Mesothelial cell of epicardium (in vitro differentiated cells): Measurements from ENCODE around the gene ATP6V0A1. TPM values are rescaled to one million over a fixed set of nuclear protein-coding genes. Genes with fewer than 3 reads are reported as not detected.

Source experiments
- DNase-seq, 2 experiments: peaks; one replicate each; pipeline ENCODE4 v3.0.0; 2021; ENCODE audit warnings: low spot score in 2 of 2; ENCODE audit not compliant: unreplicated experiment in 2 of 2
- H3K27ac Mint-ChIP-seq: 2 replicates; pipeline ENCODE4 v1.8.0; 2021; ENCODE audit warnings: mixed read lengths
- H3K27me3 Mint-ChIP-seq: 2 replicates; pipeline ENCODE4 v1.8.0; 2021; ENCODE audit warnings: low read depth, mixed read lengths
- H3K36me3 Mint-ChIP-seq: 2 replicates; pipeline ENCODE4 v1.8.0; 2021; ENCODE audit warnings: mixed read lengths
- H3K4me1 Mint-ChIP-seq: 2 replicates; pipeline ENCODE4 v1.8.0; 2021; ENCODE audit warnings: mixed read lengths
- H3K4me3 Mint-ChIP-seq: 2 replicates; pipeline ENCODE4 v1.8.0; 2021; ENCODE audit warnings: mild to moderate bottlenecking, moderate library complexity, mixed read lengths
- H3K9me3 Mint-ChIP-seq: 2 replicates; pipeline ENCODE4 v1.8.0; 2021; ENCODE audit warnings: mixed read lengths
- CTCF ChIP-seq: fragments of 200-600 bp; sonication (generic); IDR thresholded peaks from one replicate; pipeline ENCODE4 v1.5.0; 2021; ENCODE audit warnings: antibody characterized with exemption; ENCODE audit not compliant: unreplicated experiment
- total RNA-seq: library from RNA; stranded (reverse); gene quantifications from 3 replicates; pipeline ENCODE4 v1.2.1, GENCODE V29; 2021

Gene ATP6V0A1
- total RNA-seq, 1 donor from 2014 or later: 60.4 TPM

GRCh38 chr17:42422412-42422957, 36.2 kb upstream of the ATP6V0A1 start:
- H3K4me1 Mint-ChIP-seq: peaks cover 31% of the 10 kb centered on the region
- H3K27me3 Mint-ChIP-seq: peaks cover 39% of the 10 kb centered on the region

GRCh38 chr17:42422958-42423712, 35.5 kb upstream of the ATP6V0A1 start, which contains the start of gene CAVIN1:
CAVIN1 (minus strand) TSS chr17:42423256; CDS start chr17:42423097, 159 bp downstream.
- peaks cover 36% of the 10 kb centered on the region for H3K4me1 Mint-ChIP-seq

More at GRCh38 chr17:42422412-42422957, 36.2 kb upstream of the ATP6V0A1 start:
- peak overlapping the region; percentile 83 for H3K4me3 Mint-ChIP-seq
- DNase-seq: peak in 1 of 2 experiments; percentile 50
- no peaks in the 10 kb centered on the region for H3K36me3 Mint-ChIP-seq
- H3K9me3 Mint-ChIP-seq: no peaks in the 10 kb centered on the region
- no peak for TF ChIP-seq CTCF
- peak overlapping the region; percentile 94 for H3K27ac Mint-ChIP-seq

GRCh38 chr17:42423766-42424165, 34.9 kb upstream of the ATP6V0A1 start:
- Mint-ChIP-seq H3K27me3 (peaks cover 39% of the 10 kb centered on the region), H3K4me1 (peaks cover 42% of the 10 kb centered on the region)

More at GRCh38 chr17:42422958-42423712, 35.5 kb upstream of the ATP6V0A1 start, which contains the start of gene CAVIN1:
- H3K27ac Mint-ChIP-seq: peak within 1 kb of the TSS; percentile 94
- H3K27me3 Mint-ChIP-seq: peaks cover 39% of the 10 kb centered on the region
- no peak for TF ChIP-seq CTCF
- peak within 1 kb of the TSS; percentile 83 for H3K4me3 Mint-ChIP-seq
- no peaks in the 10 kb centered on the region for H3K36me3 Mint-ChIP-seq
- no peaks in the 10 kb centered on the region for H3K9me3 Mint-ChIP-seq
- peak; percentile 91 to 93 for DNase-seq

GRCh38 chr17:42424991-42425610, 33.6 kb upstream of the ATP6V0A1 start:
- H3K27ac Mint-ChIP-seq: peak overlapping the region; percentile 80
- no peak for DNase-seq
- no peak for TF ChIP-seq CTCF
- H3K4me3 Mint-ChIP-seq: no peak overlapping the region
- H3K36me3 Mint-ChIP-seq: no peaks in the 10 kb centered on the region
- H3K27me3 Mint-ChIP-seq: peaks cover 31% of the 10 kb centered on the region
- no peaks in the 10 kb centered on the region for H3K9me3 Mint-ChIP-seq
- H3K4me1 Mint-ChIP-seq: peaks cover 44% of the 10 kb centered on the region

More at GRCh38 chr17:42423766-42424165, 34.9 kb upstream of the ATP6V0A1 start:
- no peak for DNase-seq
- peak overlapping the region; percentile 83 for H3K4me3 Mint-ChIP-seq
- no peaks in the 10 kb centered on the region for H3K36me3 Mint-ChIP-seq
- no peak for TF ChIP-seq CTCF
- no peaks in the 10 kb centered on the region for H3K9me3 Mint-ChIP-seq
- peak overlapping the region; percentile 94 for H3K27ac Mint-ChIP-seq

GRCh38 chr17:42428141-42428944, 30.3 kb upstream of the ATP6V0A1 start:
- Mint-ChIP-seq H3K9me3 (no peaks in the 10 kb centered on the region), H3K4me3 (no peak overlapping the region), H3K27me3 (peaks cover 3% of the 10 kb centered on the region), H3K4me1 (peaks cover 29% of the 10 kb centered on the region), H3K36me3 (no peaks in the 10 kb centered on the region), H3K27ac (peak overlapping the region; percentile 98)
- DNase-seq: no peak
- TF ChIP-seq CTCF: no peak
